PC-9 (cell line): Measurements from ENCODE around the gene MYO6.

Source experiments
- EZH2 ChIP-seq: fragments of 200-600 bp; sonication (generic); IDR thresholded peaks from 2 replicates; pipeline ENCODE4 v1.8.0; 2017; ENCODE audit warnings: antibody characterized with exemption, low read depth
- TF ChIP-seq, protein P1 (sequence below): fragments of 200-600 bp; sonication (generic); conservative IDR thresholded peaks from 2 replicates; pipeline ENCODE4 v1.6.1; 2017; ENCODE audit warnings: mixed run types, antibody characterized with exemption, mild to moderate bottlenecking, moderate library complexity

GRCh38 chr6:75853806-75854205 lies 104.8 kb downstream of the MYO6 start:
- TF ChIP-seq, protein P1, sequence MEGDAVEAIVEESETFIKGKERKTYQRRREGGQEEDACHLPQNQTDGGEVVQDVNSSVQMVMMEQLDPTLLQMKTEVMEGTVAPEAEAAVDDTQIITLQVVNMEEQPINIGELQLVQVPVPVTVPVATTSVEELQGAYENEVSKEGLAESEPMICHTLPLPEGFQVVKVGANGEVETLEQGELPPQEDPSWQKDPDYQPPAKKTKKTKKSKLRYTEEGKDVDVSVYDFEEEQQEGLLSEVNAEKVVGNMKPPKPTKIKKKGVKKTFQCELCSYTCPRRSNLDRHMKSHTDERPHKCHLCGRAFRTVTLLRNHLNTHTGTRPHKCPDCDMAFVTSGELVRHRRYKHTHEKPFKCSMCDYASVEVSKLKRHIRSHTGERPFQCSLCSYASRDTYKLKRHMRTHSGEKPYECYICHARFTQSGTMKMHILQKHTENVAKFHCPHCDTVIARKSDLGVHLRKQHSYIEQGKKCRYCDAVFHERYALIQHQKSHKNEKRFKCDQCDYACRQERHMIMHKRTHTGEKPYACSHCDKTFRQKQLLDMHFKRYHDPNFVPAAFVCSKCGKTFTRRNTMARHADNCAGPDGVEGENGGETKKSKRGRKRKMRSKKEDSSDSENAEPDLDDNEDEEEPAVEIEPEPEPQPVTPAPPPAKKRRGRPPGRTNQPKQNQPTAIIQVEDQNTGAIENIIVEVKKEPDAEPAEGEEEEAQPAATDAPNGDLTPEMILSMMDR: no peak
- no peak for TF ChIP-seq EZH2
